OCI-LY3 (cell line): ENCODE data around the gene SELENOP.

Experiments used
- CTCF ChIP-seq: fragments of 200-600, 300-600 bp; sonication (generic); IDR thresholded peaks from 2 replicates; pipeline ENCODE4 v1.5.1; 2014; ENCODE audit warnings: antibody characterized with exemption, low read length, low read depth
- EZH2phosphoT487 ChIP-seq: fragments of 200-600 bp; shearing (Covaris generic); IDR thresholded peaks from 2 replicates; pipeline ENCODE4 v1.6.1; 2018; ENCODE audit warnings: antibody characterized with exemption, mixed run types, low read depth

GRCh38 chr5:42801516-42802166 is 10.1 kb downstream of the SELENOP start:
- TF ChIP-seq CTCF = no peak
- TF ChIP-seq EZH2phosphoT487 = no peak
